Neural cell (in vitro differentiated cells): Measurements from ENCODE around the gene ZNF483. TPM values are rescaled to one million over a fixed set of nuclear protein-coding genes. Genes with fewer than 3 reads are reported as not detected.
"Not testable (repeated sequence)": the region's sequence is repeated elsewhere in the genome, so short reads cannot be mapped to it uniquely, and the experiment has no call there.

Experiments
- H2AFZ ChIP-seq: fragments of 200-600, 300-800 bp; sonication (generic), shearing (Covaris generic); 2 replicates; pipeline ENCODE4 v1.6.0; 2014; ENCODE audit warnings: low read depth, mild to moderate bottlenecking, antibody characterized with exemption, low read length, moderate library complexity
- H3F3A ChIP-seq: fragments of 200-600 bp; shearing (Covaris generic); 2 replicates; pipeline ENCODE4 v1.6.1; 2016; ENCODE audit warnings: mild to moderate bottlenecking, moderate library complexity, mixed read lengths, antibody characterized with exemption, low read length; ENCODE audit not compliant: insufficient read depth, poor library complexity, severe bottlenecking
- H3K27ac ChIP-seq: fragments of 200-600, 300-800 bp; sonication (generic), shearing (Covaris generic); 2 replicates; pipeline ENCODE4 v1.5.1; 2014; ENCODE audit warnings: mild to moderate bottlenecking, low read length, moderate library complexity
- H3K27me3 ChIP-seq: fragments of 300-800, 200-600 bp; sonication (generic), shearing (Covaris generic); 2 replicates; pipeline ENCODE4 v1.6.0; 2014; ENCODE audit warnings: mild to moderate bottlenecking, low read depth, low read length, moderate library complexity; ENCODE audit not compliant: insufficient read depth
- H3K36me3 ChIP-seq: fragments of 300-800, 200-600 bp; sonication (generic), shearing (Covaris generic); 2 replicates; pipeline ENCODE4 v1.5.1; 2014; ENCODE audit warnings: mild to moderate bottlenecking, antibody characterized with exemption, low read length, moderate library complexity; ENCODE audit not compliant: insufficient read depth
- H3K4me2 ChIP-seq: fragments of 300-800, 200-600 bp; sonication (generic), shearing (Covaris generic); 2 replicates; pipeline ENCODE4 v1.6.0; 2014; ENCODE audit warnings: mild to moderate bottlenecking, low read length
- H3K4me3 ChIP-seq: fragments of 300-800, 200-600 bp; sonication (generic), shearing (Covaris generic); 2 replicates; pipeline ENCODE4 v1.5.1; 2014; ENCODE audit warnings: mild to moderate bottlenecking, low read length, moderate library complexity
- H3K79me2 ChIP-seq: fragments of 200-600 bp; shearing (Covaris generic); replicated peaks from 2 replicates; pipeline ENCODE4 v1.6.0; 2014; ENCODE audit warnings: mild to moderate bottlenecking, low read length, moderate library complexity; ENCODE audit not compliant: insufficient read depth
- H3K9ac ChIP-seq: fragments of 300-800, 200-600 bp; sonication (generic), shearing (Covaris generic); 2 replicates; pipeline ENCODE4 v1.6.1; 2016; ENCODE audit warnings: mild to moderate bottlenecking, low read length, mixed read lengths
- H3K9me2 ChIP-seq: fragments of 200-600 bp; shearing (Covaris generic); 2 replicates; pipeline ENCODE4 v1.6.1; 2016; ENCODE audit warnings: mild to moderate bottlenecking, low read length, mixed read lengths; ENCODE audit not compliant: insufficient read depth
- H3K9me3 ChIP-seq: fragments of 200-600, 300-800 bp; sonication (generic), shearing (Covaris generic); 2 replicates; pipeline ENCODE4 v1.6.1; 2016; ENCODE audit warnings: mild to moderate bottlenecking, mixed run types, low read length, moderate library complexity, mixed read lengths
- H4K20me1 ChIP-seq: fragments of 200-600 bp; shearing (Covaris generic); 2 replicates; pipeline ENCODE4 v1.6.1; 2016; ENCODE audit warnings: mild to moderate bottlenecking, mixed run types; ENCODE audit not compliant: insufficient read depth
- EP300 ChIP-seq: fragments of 450-650 bp; conservative IDR thresholded peaks from 2 replicates; pipeline ENCODE4 v1.6.1; 2014; ENCODE audit warnings: antibody characterized with exemption, mild to moderate bottlenecking, moderate library complexity; ENCODE audit not compliant: poor library complexity, severe bottlenecking
- EZH2 ChIP-seq: fragments of 200-600, 300-800 bp; shearing (Covaris generic), sonication (generic); IDR thresholded peaks from 2 replicates; pipeline ENCODE4 v1.6.1; 2014; ENCODE audit warnings: antibody characterized with exemption, low read length, borderline replicate concordance, mild to moderate bottlenecking; ENCODE audit not compliant: insufficient read depth, poor library complexity, severe bottlenecking
- MXI1 ChIP-seq: fragments of 450-650 bp; conservative IDR thresholded peaks from 2 replicates; pipeline ENCODE4 v1.6.1; 2014; ENCODE audit warnings: antibody characterized with exemption, mild to moderate bottlenecking; ENCODE audit not compliant: poor library complexity, severe bottlenecking
- POLR2AphosphoS5 ChIP-seq: IDR thresholded peaks from 2 replicates; pipeline ENCODE4 v1.6.1; 2012
- RAD21 ChIP-seq: fragments of 450-650 bp; conservative IDR thresholded peaks from 2 replicates; pipeline ENCODE4 v1.6.1; 2014; ENCODE audit warnings: antibody characterized with exemption, mild to moderate bottlenecking, moderate library complexity
- SMC3 ChIP-seq: fragments of 450-650 bp; conservative IDR thresholded peaks from 2 replicates; pipeline ENCODE4 v1.6.1; 2014; ENCODE audit warnings: antibody characterized with exemption, mild to moderate bottlenecking, moderate library complexity; ENCODE audit not compliant: poor library complexity
- TAF1 ChIP-seq: IDR thresholded peaks from 2 replicates; pipeline ENCODE4 v1.6.1; 2012; ENCODE audit warnings: low read depth
- polyA plus RNA-seq: library from polyadenylated mRNA; depleted of rRNA; stranded (reverse); fragments of >200 nt; gene quantifications from 2 replicates; pipeline ENCODE4 v1.2.3, GENCODE V29; 2014
- TF ChIP-seq, protein P1 (sequence below): IDR thresholded peaks from 2 replicates; pipeline ENCODE4 v1.6.1; 2012; ENCODE audit warnings: borderline replicate concordance
- TF ChIP-seq, protein P2 (sequence below): fragments of 450-650 bp; IDR thresholded peaks from 2 replicates; pipeline ENCODE4 v1.5.1; 2014; ENCODE audit warnings: antibody characterized with exemption, mild to moderate bottlenecking, moderate library complexity; ENCODE audit not compliant: poor library complexity, severe bottlenecking

ZNF483 gene
- polyA plus RNA-seq, 1 donor from 2014 or later, result 2.9 TPM

- H3K4me2 ChIP-seq, result no peak overlapping the region
- H3F3A ChIP-seq, result no peaks in the 10 kb centered on the region
- H4K20me1 ChIP-seq, result no peaks in the 10 kb centered on the region
- H3K27me3 ChIP-seq, result no peaks in the 10 kb centered on the region
- TF ChIP-seq EP300, result no peak
- TF ChIP-seq TAF1, result no peak
- TF ChIP-seq RAD21, result no peak
- H3K27ac ChIP-seq, result no peak overlapping the region
- no peaks in the 10 kb centered on the region for H3K9me2 ChIP-seq
- H3K4me3 ChIP-seq, result no peak overlapping the region
- H2AFZ ChIP-seq, result no peak overlapping the region
- peaks cover 22% of the 10 kb centered on the region for H3K9me3 ChIP-seq
- no peak overlapping the region for H3K9ac ChIP-seq
- peaks cover under 1% of the 10 kb centered on the region for H3K36me3 ChIP-seq
- H3K79me2 ChIP-seq, result no peaks in the 10 kb centered on the region
Observed at GRCh38 chr9:111548623-111549022, 23.6 kb downstream of the ZNF483 start.

DNA sequence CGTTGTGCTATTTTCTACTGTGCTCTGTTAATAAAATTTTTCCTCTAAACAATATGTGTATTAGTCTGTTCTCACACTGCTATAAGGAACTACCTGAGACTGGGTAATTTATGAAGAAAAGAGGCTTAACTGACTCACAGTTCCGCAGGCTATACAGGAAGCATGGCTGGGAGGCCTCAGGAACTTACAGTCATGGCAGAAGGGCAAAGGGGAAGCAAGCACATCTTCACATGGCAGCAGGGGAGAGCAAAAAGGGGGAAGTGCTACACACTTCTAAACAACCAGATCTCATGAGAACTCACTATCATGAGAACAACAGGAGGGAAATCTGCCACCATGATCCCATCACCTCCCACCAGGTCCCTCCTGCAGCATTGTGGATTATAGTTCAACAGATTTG lies 30.4 kb downstream of the ZNF483 start:
- not testable (repeated sequence) for H4K20me1 ChIP-seq, H3K4me3 ChIP-seq, H3K27me3 ChIP-seq, H2AFZ ChIP-seq, H3K9ac ChIP-seq, H3K79me2 ChIP-seq, H3K36me3 ChIP-seq, H3F3A ChIP-seq, H3K9me2 ChIP-seq, H3K27ac ChIP-seq, H3K9me3 ChIP-seq, H3K4me2 ChIP-seq

- Histone ChIP-seq H3K4me3 (no peak overlapping the region), H4K20me1 (no peaks in the 10 kb centered on the region), H3K9ac (no peak overlapping the region), H3K79me2 (no peaks in the 10 kb centered on the region), H3K36me3 (no peaks in the 10 kb centered on the region), H3K9me2 (no peaks in the 10 kb centered on the region), H3K27me3 (no peaks in the 10 kb centered on the region), H3K27ac (no peak overlapping the region), H3K4me2 (no peak overlapping the region), H3K9me3 (no peaks in the 10 kb centered on the region), H2AFZ (no peak overlapping the region), H3F3A (no peaks in the 10 kb centered on the region)
- no peak for TF ChIP-seq EP300
- no peak for TF ChIP-seq RAD21
Observed at GRCh38 chr9:111559000-111559610, 34.1 kb downstream of the ZNF483 start.

GRCh38 chr9:111561165-111561719 lies 36.3 kb downstream of the ZNF483 start:
- no peak overlapping the region for H3K4me2 ChIP-seq
- H3K4me3 ChIP-seq, result no peak overlapping the region
- no peak overlapping the region for H3K27ac ChIP-seq
- H3K9me3 ChIP-seq, result no peaks in the 10 kb centered on the region
- no peaks in the 10 kb centered on the region for H4K20me1 ChIP-seq
- no peaks in the 10 kb centered on the region for H3K27me3 ChIP-seq
- H3K9ac ChIP-seq, result no peak overlapping the region
- H3F3A ChIP-seq, result no peaks in the 10 kb centered on the region
- H2AFZ ChIP-seq, result no peak overlapping the region
- H3K9me2 ChIP-seq, result no peaks in the 10 kb centered on the region
- TF ChIP-seq TAF1 (no peak), RAD21 (no peak), EP300 (no peak), EZH2 (no peak), POLR2AphosphoS5 (no peak), MXI1 (no peak), SMC3 (no peak)
- TF ChIP-seq, protein P1, sequence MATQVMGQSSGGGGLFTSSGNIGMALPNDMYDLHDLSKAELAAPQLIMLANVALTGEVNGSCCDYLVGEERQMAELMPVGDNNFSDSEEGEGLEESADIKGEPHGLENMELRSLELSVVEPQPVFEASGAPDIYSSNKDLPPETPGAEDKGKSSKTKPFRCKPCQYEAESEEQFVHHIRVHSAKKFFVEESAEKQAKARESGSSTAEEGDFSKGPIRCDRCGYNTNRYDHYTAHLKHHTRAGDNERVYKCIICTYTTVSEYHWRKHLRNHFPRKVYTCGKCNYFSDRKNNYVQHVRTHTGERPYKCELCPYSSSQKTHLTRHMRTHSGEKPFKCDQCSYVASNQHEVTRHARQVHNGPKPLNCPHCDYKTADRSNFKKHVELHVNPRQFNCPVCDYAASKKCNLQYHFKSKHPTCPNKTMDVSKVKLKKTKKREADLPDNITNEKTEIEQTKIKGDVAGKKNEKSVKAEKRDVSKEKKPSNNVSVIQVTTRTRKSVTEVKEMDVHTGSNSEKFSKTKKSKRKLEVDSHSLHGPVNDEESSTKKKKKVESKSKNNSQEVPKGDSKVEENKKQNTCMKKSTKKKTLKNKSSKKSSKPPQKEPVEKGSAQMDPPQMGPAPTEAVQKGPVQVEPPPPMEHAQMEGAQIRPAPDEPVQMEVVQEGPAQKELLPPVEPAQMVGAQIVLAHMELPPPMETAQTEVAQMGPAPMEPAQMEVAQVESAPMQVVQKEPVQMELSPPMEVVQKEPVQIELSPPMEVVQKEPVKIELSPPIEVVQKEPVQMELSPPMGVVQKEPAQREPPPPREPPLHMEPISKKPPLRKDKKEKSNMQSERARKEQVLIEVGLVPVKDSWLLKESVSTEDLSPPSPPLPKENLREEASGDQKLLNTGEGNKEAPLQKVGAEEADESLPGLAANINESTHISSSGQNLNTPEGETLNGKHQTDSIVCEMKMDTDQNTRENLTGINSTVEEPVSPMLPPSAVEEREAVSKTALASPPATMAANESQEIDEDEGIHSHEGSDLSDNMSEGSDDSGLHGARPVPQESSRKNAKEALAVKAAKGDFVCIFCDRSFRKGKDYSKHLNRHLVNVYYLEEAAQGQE, result no peak
- TF ChIP-seq, protein P2, sequence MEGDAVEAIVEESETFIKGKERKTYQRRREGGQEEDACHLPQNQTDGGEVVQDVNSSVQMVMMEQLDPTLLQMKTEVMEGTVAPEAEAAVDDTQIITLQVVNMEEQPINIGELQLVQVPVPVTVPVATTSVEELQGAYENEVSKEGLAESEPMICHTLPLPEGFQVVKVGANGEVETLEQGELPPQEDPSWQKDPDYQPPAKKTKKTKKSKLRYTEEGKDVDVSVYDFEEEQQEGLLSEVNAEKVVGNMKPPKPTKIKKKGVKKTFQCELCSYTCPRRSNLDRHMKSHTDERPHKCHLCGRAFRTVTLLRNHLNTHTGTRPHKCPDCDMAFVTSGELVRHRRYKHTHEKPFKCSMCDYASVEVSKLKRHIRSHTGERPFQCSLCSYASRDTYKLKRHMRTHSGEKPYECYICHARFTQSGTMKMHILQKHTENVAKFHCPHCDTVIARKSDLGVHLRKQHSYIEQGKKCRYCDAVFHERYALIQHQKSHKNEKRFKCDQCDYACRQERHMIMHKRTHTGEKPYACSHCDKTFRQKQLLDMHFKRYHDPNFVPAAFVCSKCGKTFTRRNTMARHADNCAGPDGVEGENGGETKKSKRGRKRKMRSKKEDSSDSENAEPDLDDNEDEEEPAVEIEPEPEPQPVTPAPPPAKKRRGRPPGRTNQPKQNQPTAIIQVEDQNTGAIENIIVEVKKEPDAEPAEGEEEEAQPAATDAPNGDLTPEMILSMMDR, result no peak
- no peaks in the 10 kb centered on the region for H3K79me2 ChIP-seq
- H3K36me3 ChIP-seq, result no peaks in the 10 kb centered on the region
